ENCODE data around the gene XPC. TPM values are rescaled to one million over a fixed set of nuclear protein-coding genes. Genes with fewer than 3 reads are reported as not detected.

XPC gene
- polyA plus RNA-seq, 1 of the 3 experiments (the other 2 are of a cell fraction), result 50.0 TPM

- Histone ChIP-seq H4K20me1 (ENCODE audit: insufficient read depth) (no peaks in the 10 kb centered on the region), H3K9ac (no peak overlapping the region), H3K9me3 (no peaks in the 10 kb centered on the region), H3F3A (replicated peaks; ENCODE audit: insufficient read depth) (peaks cover 19% of the 10 kb centered on the region), H3K27me3 (ENCODE audit: insufficient read depth) (no peaks in the 10 kb centered on the region), H2AFZ (ENCODE audit: low read depth) (no peak overlapping the region), H3K4me2 (no peak overlapping the region), H3K4me1 (ENCODE audit: control insufficient read depth in 1 of 2, insufficient read depth in 2 of 2, low read depth in 1 of 2, low read length in 1 of 2) (peaks cover 4 to 6% of the 10 kb centered on the region in 2 experiments; a peak in 2 of 4 replicates), H3K27ac (ENCODE audit: low read depth in 2 of 2, low read length in 1 of 2) (no peak overlapping the region), H3K9me2 (no peaks in the 10 kb centered on the region), H3K79me2 (ENCODE audit: insufficient read depth) (no peaks in the 10 kb centered on the region), H3K4me3 (ENCODE audit: low read depth in 2 of 2, low read length in 1 of 2) (no peak overlapping the region), H3K36me3 (replicated peaks in 1 of 2; ENCODE audit: control insufficient read depth in 1 of 2, insufficient read depth in 2 of 2, low read length in 1 of 2) (no peaks in the 10 kb centered on the region)
- ChIA-PET POLR2A (no interaction called here), CTCF (interaction anchor here (1.1 to 8.1 kb wide), 5 partner anchors 9 to 317 kb away, joined by 3 to 115 read pairs (median 6); no protein-coding TSS in a partner anchor)
- 79% methylated on average over 7 of the region's 7 CpGs for WGBS (ENCODE audit: low lambda C conversion rate)
- TF ChIP-seq TEAD4 (IDR thresholded peaks at IDR 0.05; ENCODE audit: borderline replicate concordance, insufficient read depth) (no peak), FOXJ3 (CRISPR knock-in tag; IDR thresholded peaks at IDR 0.05) (no peak), CHD2 (IDR thresholded peaks at IDR 0.05; ENCODE audit: low read length, partially characterized antibody) (no peak), TCF12 (IDR thresholded peaks at IDR 0.05) (no peak), CTCF (IDR thresholded peaks at IDR 0.05) (no peak), NRF1 (IDR thresholded peaks at IDR 0.05; ENCODE audit: low read depth, low read length) (no peak), NFIC (IDR thresholded peaks at IDR 0.05; ENCODE audit: borderline replicate concordance) (no peak), USF1 (IDR thresholded peaks at IDR 0.05; ENCODE audit: borderline replicate concordance, low read depth) (no peak), YY1 (IDR thresholded peaks at IDR 0.05; ENCODE audit: low read depth) (no peak), GABPA (IDR thresholded peaks at IDR 0.05; ENCODE audit: low read depth) (no peak), MAX (IDR thresholded peaks at IDR 0.05; ENCODE audit: low read depth) (no peak), USF2 (IDR thresholded peaks at IDR 0.05; ENCODE audit: borderline replicate concordance, low read depth, low read length) (no peak), RCOR1 (IDR thresholded peaks at IDR 0.05; ENCODE audit: low read length) (no peak), RAD21 (IDR thresholded peaks at IDR 0.05; ENCODE audit: low read length) (no peak), RXRA (IDR thresholded peaks at IDR 0.05; ENCODE audit: borderline replicate concordance, low read depth) (no peak), IRF3 (IDR thresholded peaks at IDR 0.05; ENCODE audit: low read depth, low read length) (no peak)
- no peak for DNase-seq
Measured at GRCh38 chr3:14213066-14213774, 34.8 kb upstream of the XPC start.

Measured in SK-N-SH (cell line).